ENCODE data around the gene MTMR10. TPM values are rescaled to one million over a fixed set of nuclear protein-coding genes. Genes with fewer than 3 reads are reported as not detected.
A peak's percentile ranks its signal among the peaks of the same experiment; 100 is the strongest.

The MTMR10 gene
- total RNA-seq, 1 experiment from 2014 or later, result 11.4 TPM

GRCh38 chr15:30990446-30991254 is 778 bp downstream of the MTMR10 start:
- peak in 1 of 2 experiments; percentile 10 for DNase-seq
- Histone ChIP-seq H3K27me3 (no peaks in the 10 kb centered on the region), H3K4me3 (peak overlapping the region; percentile 92), H3K4me1 (peaks cover 5% of the 10 kb centered on the region), H3K9me3 (replicated peaks) (no peaks in the 10 kb centered on the region), H3K36me3 (no peaks in the 10 kb centered on the region), H3K27ac (peak overlapping the region; percentile 67)

- Histone ChIP-seq H3K36me3 (no peaks in the 10 kb centered on the region), H3K27ac (no peak overlapping the region), H3K4me1 (peaks cover 5% of the 10 kb centered on the region), H3K27me3 (no peaks in the 10 kb centered on the region), H3K4me3 (peak overlapping the region; percentile 92), H3K9me3 (replicated peaks) (no peaks in the 10 kb centered on the region)
- DNase-seq, result peak in 1 of 2 experiments; percentile 13
These were observed 1.4 kb downstream of the MTMR10 start for GRCh38 chr15:30990036-30990435.

- Histone ChIP-seq H3K9me3 (replicated peaks) (no peaks in the 10 kb centered on the region), H3K4me3 (no peak overlapping the region), H3K36me3 (no peaks in the 10 kb centered on the region), H3K4me1 (peaks cover 4% of the 10 kb centered on the region), H3K27ac (no peak overlapping the region), H3K27me3 (no peaks in the 10 kb centered on the region)
- no peak for DNase-seq
These were observed 6.3 kb downstream of the MTMR10 start for GRCh38 chr15:30985081-30985531.

DNA sequence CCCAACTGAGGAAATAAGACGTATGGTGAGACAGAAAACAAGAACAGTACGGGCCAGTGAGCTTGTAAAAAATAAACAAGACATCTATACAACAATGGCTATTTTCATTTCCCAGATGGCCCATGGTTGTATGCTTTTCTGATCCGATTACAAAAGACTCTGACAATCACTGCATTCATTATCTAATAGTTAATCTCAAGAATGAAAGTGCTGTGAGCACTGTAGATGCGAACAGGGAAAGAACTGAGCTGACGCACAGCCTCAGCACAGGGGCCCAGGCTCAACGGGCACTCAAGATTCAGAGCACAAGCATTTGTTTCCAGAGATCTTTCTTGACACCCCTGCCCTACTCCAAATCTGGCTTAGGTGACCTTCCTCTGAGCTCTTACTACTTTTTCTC is 6.9 kb downstream of the MTMR10 start:
- Histone ChIP-seq H3K9me3 (replicated peaks) (no peaks in the 10 kb centered on the region), H3K27me3 (no peaks in the 10 kb centered on the region), H3K27ac (no peak overlapping the region), H3K4me3 (no peak overlapping the region), H3K4me1 (no peaks in the 10 kb centered on the region), H3K36me3 (no peaks in the 10 kb centered on the region)
- DNase-seq, result no peak

GRCh38 chr15:30984118-30984517 is 7.3 kb downstream of the MTMR10 start:
- DNase-seq, result no peak
- H3K4me1 ChIP-seq, result no peaks in the 10 kb centered on the region
- no peaks in the 10 kb centered on the region for H3K27me3 ChIP-seq
- no peaks in the 10 kb centered on the region for H3K9me3 ChIP-seq (replicated peaks)
- H3K27ac ChIP-seq, result no peak overlapping the region
- no peak overlapping the region for H3K4me3 ChIP-seq
- H3K36me3 ChIP-seq, result no peaks in the 10 kb centered on the region

DNA sequence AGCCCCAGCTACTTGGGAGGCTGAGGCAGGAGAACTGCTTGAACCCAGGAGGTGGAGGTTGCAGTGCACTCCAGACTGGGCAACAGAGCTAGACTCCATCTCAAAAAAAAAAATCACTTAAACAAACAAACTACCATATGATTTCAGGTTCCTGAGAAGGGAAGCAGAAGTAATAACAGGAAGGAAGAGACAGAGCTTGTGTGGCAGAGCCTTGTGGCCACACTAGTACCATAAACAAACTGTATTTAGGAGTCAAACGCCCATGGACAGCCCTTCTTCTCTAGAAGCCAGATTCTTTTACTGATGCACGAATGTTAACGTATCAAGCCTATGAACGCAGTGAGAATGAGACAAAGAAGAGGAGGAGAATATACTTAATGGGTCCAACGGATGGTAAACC is 12.0 kb downstream of the MTMR10 start:
- DNase-seq, result no peak
- Histone ChIP-seq H3K27ac (no peak overlapping the region), H3K9me3 (replicated peaks) (no peaks in the 10 kb centered on the region), H3K36me3 (no peaks in the 10 kb centered on the region), H3K4me3 (no peak overlapping the region), H3K27me3 (no peaks in the 10 kb centered on the region), H3K4me1 (no peaks in the 10 kb centered on the region)

DNA sequence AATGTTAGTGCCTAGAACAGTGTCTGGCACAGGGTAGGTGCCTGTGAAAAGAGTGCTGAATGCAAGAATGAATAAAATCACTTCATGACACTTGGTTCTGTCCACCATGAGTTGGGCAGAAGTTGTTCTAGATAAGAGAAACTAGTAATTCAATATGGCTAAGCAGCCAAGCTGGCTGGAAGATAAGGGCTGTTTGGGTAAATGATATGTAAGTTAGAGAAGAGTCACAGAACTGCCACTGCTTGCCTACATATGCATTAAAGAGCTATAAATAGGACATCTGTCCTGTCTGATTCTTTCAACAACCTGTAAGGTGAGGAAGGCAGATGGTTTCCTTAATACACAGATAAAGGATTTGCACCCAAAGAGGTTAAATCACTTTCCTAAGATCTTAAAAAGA is 13.1 kb downstream of the MTMR10 start:
- Histone ChIP-seq H3K4me1 (no peaks in the 10 kb centered on the region), H3K9me3 (replicated peaks) (no peaks in the 10 kb centered on the region), H3K27me3 (no peaks in the 10 kb centered on the region), H3K27ac (no peak overlapping the region), H3K4me3 (no peak overlapping the region), H3K36me3 (peaks cover 5% of the 10 kb centered on the region; the same call in 1 of the 2 replicates)
- DNase-seq, result no peak

DNA sequence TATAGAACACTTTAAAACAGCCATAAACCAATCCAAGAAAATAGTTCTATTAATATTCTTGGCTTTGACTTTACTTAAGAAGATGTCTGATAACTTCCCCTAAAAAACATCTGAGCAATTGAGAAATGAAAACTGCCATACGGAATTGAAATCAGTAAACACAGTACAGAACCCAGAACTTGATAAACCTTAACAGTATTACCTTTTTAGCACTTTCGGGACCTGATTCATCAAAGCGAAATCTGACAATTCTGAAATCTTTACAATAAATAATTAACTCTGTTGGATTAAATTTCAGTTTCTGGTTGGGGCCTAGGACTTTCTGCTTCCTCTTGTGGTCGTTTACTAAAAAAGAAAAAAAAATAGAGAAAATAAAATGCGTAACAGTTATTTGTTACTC is 17.3 kb downstream of the MTMR10 start:
- peaks cover 5% of the 10 kb centered on the region; the same call in 1 of the 2 replicates for H3K36me3 ChIP-seq
- no peak overlapping the region for H3K4me3 ChIP-seq
- H3K9me3 ChIP-seq (replicated peaks), result no peaks in the 10 kb centered on the region
- no peaks in the 10 kb centered on the region for H3K27me3 ChIP-seq
- no peaks in the 10 kb centered on the region for H3K4me1 ChIP-seq
- H3K27ac ChIP-seq, result no peak overlapping the region
- no peak for DNase-seq

DNA sequence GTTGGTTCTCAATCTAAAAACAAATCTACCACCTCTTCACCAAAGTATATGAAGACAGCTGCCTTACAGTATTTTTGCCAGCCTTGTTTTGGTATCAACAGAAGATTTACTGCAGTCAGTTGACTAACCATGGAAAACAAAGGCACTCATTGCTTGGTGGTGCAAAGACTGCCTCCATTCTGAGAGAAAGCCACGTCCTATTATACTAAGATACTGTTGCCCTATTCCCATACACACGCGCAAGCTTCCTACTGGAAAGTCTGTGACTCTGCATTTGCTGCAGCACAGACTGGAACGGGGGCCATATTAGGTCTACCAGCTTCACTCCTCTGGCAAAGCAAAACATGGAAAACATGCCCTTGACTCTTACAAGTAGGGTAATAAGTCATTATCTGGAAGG is 18.0 kb downstream of the MTMR10 start:
- peaks cover 5% of the 10 kb centered on the region; the same call in 1 of the 2 replicates for H3K36me3 ChIP-seq
- H3K4me1 ChIP-seq, result no peaks in the 10 kb centered on the region
- H3K9me3 ChIP-seq (replicated peaks), result no peaks in the 10 kb centered on the region
- no peak for DNase-seq
- H3K4me3 ChIP-seq, result no peak overlapping the region
- H3K27me3 ChIP-seq, result no peaks in the 10 kb centered on the region
- H3K27ac ChIP-seq, result no peak overlapping the region

DNA sequence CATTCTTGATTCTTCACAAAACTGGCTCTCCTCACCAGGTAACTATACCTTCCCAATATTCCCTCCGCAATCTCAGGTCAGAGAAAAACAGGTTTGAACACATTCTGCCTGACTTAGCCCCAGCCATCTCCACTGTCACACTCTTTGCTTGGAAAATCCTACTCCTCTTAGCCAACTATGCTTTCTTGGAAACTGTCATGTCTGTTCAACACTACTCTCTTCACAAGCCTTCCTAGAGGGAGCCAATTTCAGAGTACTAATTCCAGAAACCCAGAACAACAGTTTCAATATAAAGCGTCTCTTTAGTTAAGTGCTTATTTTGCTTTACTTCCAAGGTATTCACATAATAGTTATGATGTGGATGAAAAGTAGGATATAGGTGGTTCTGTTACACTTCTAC is 21.7 kb downstream of the MTMR10 start:
- peaks cover 9% of the 10 kb centered on the region; the same call in 1 of the 2 replicates for H3K36me3 ChIP-seq

DNA sequence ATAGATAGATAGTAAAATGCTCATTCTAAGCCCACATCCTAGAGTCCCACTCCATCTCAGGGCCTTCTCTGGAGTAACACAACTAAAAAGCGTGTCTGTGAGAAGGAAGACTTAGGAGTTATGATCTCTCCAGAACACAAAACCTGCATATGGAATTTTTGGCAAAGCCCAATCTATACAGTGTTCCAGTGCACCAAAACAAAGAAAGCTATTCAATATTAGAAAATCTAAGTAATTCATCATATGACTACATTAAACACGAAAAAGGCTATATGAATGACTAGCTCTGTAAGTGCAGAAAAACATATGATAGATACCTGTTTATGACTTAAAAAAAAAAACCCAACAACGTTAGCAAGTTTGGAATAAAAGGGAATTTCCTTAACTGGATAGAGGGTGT is 27.7 kb downstream of the MTMR10 start:
- no peak for DNase-seq
- Histone ChIP-seq H3K4me1 (no peaks in the 10 kb centered on the region), H3K27ac (no peak overlapping the region), H3K36me3 (peaks cover 3% of the 10 kb centered on the region; the same call in 1 of the 2 replicates), H3K4me3 (no peak overlapping the region), H3K9me3 (replicated peaks) (no peaks in the 10 kb centered on the region), H3K27me3 (no peaks in the 10 kb centered on the region)

More for the DNA sequence above, 21.7 kb downstream of the MTMR10 start:
- DNase-seq, result no peak
- no peaks in the 10 kb centered on the region for H3K27me3 ChIP-seq
- no peaks in the 10 kb centered on the region for H3K9me3 ChIP-seq (replicated peaks)
- no peak overlapping the region for H3K4me3 ChIP-seq
- no peaks in the 10 kb centered on the region for H3K4me1 ChIP-seq
- H3K27ac ChIP-seq, result no peak overlapping the region

- H3K9me3 ChIP-seq (replicated peaks), result no peaks in the 10 kb centered on the region
- H3K4me1 ChIP-seq, result no peaks in the 10 kb centered on the region
- no peak for DNase-seq
- H3K36me3 ChIP-seq, result peaks cover 8% of the 10 kb centered on the region
- H3K27ac ChIP-seq, result no peak overlapping the region
- no peak overlapping the region for H3K4me3 ChIP-seq
- H3K27me3 ChIP-seq, result no peaks in the 10 kb centered on the region
These were observed 28.8 kb downstream of the MTMR10 start for GRCh38 chr15:30962659-30963058.

DNA sequence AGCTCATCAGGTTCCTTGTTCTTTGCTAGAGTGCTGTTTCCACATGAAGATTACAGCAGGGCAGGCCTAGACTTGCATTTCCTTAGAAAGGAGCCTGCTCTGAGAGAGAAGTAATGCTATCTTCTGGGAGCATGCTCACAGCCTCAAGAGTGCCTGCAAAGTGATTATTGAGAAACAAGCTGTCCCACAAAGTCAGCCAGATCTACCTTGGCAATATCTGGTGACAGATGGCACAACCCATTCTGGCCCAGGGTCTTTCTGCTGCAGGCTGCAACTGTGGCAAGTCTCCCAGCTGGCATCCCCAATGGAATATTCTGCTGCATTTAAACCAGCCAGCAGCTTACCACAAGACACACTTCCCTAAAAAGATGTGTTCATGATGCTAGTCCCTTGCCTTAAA is 29.3 kb downstream of the MTMR10 start:
- no peak overlapping the region for H3K4me3 ChIP-seq
- peaks cover 8% of the 10 kb centered on the region for H3K36me3 ChIP-seq
- no peaks in the 10 kb centered on the region for H3K4me1 ChIP-seq
- H3K27ac ChIP-seq, result no peak overlapping the region
- H3K27me3 ChIP-seq, result no peaks in the 10 kb centered on the region
- no peaks in the 10 kb centered on the region for H3K9me3 ChIP-seq (replicated peaks)
- DNase-seq, result no peak

DNA sequence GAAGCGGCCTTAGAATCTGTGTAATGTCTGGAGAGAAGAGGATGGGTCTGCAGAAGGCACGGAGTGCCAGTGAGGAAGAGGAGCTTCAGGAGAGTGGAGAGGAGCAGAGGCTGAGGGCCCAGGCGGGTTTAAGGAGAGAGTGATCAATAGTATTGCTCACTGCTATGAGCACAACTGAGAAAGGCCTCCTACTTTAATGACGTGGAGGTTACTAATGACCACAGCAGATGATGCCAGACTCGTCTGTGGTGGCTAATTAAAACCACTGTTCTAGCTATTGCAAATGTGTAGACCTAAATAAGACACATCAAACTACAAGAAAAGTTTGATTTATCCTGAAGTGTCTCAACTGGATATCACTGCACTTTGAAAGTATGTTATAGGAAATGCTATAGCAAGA is 33.2 kb downstream of the MTMR10 start:
- H3K36me3 ChIP-seq, result peaks cover 9% of the 10 kb centered on the region

GRCh38 chr15:30956216-30957124 is 35.0 kb downstream of the MTMR10 start:
- peak; percentile 16 to 29 for DNase-seq
- H3K27me3 ChIP-seq, result no peaks in the 10 kb centered on the region
- no peak overlapping the region for H3K4me3 ChIP-seq
- H3K36me3 ChIP-seq, result peaks cover 23% of the 10 kb centered on the region
- no peak overlapping the region for H3K27ac ChIP-seq
- peaks cover 3% of the 10 kb centered on the region; the same call in 1 of the 2 replicates for H3K4me1 ChIP-seq
- no peaks in the 10 kb centered on the region for H3K9me3 ChIP-seq (replicated peaks)

More for the DNA sequence above, 33.2 kb downstream of the MTMR10 start:
- no peak for DNase-seq
- no peak overlapping the region for H3K27ac ChIP-seq
- no peaks in the 10 kb centered on the region for H3K27me3 ChIP-seq
- peaks cover 3% of the 10 kb centered on the region; the same call in 1 of the 2 replicates for H3K4me1 ChIP-seq
- no peaks in the 10 kb centered on the region for H3K9me3 ChIP-seq (replicated peaks)
- no peak overlapping the region for H3K4me3 ChIP-seq

Data from SJCRH30 (cell line).